LNCaP clone FGC (cell line): Measurements from ENCODE around the gene GNG4.
A peak's percentile ranks its signal among the peaks of the same experiment; 100 is the strongest.

ENCODE experiments used
- DNase-seq: peaks from one replicate; pipeline ENCODE4 v3.0.0-alpha.2; 2011; ENCODE audit warnings: low read depth
- H3K4me3 ChIP-seq: 2 replicates; pipeline ENCODE4 v1.5.1; 2011; ENCODE audit warnings: mild to moderate bottlenecking, low read depth, low read length, control low read depth
- CTCF ChIP-seq: IDR thresholded peaks from 2 replicates; pipeline ENCODE4 v1.5.1; 2012; ENCODE audit warnings: mild to moderate bottlenecking; ENCODE audit not compliant: control insufficient read depth, insufficient read depth; ENCODE audit errors: extremely low read depth

Gene GNG4

GRCh38 chr1:235649368-235650163 is at the start of gene GNG4:
Gene GNG4 (minus strand): TSS chr1:235649784. CDS start chr1:235583838, 65,946 bp downstream.
- H3K4me3 ChIP-seq: peak within 1 kb of the TSS; percentile 50
- no peak for TF ChIP-seq CTCF
- no peak for DNase-seq

DNA sequence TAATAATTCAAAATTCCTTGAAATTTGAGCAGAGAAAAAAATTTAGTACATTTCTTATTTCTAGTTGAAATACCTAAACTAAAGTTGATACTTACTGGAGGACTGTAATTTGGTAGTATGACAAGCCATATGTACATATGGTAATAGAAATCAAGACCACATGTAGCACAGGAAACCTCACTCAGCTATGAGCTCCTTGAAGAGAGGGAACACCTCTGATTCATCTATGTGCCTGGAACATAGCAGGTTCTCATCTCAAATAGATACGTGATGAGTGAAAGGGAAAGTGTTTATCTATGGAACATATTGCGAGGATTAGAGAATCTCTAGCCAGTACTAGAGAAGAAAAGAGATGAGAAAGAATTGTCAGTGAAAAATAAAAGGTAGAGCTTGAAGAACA is 47.9 kb upstream of the GNG4 start:
- no peak for DNase-seq
- no peak overlapping the region for H3K4me3 ChIP-seq
- TF ChIP-seq CTCF: no peak

DNA sequence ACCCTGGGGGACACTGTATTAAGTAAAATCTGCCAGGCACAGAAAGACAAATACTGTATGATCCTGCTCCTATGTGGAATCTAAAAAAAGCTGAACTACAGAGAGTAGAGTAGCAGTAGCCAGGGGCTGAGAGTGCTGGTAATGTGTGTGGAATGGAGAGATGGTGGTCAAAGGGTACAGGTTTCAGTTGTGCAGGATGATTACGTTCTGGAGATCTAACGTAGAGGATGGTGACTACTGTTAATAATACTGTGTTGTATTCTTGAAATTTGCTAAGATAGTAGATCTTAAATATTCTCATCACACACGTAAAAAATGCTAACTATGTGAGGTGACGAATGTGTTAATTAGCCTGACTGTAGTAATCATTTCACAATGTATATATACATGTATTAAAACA is 39.8 kb upstream of the GNG4 start:
- TF ChIP-seq CTCF: no peak
- H3K4me3 ChIP-seq: no peak overlapping the region
- no peak for DNase-seq

DNA sequence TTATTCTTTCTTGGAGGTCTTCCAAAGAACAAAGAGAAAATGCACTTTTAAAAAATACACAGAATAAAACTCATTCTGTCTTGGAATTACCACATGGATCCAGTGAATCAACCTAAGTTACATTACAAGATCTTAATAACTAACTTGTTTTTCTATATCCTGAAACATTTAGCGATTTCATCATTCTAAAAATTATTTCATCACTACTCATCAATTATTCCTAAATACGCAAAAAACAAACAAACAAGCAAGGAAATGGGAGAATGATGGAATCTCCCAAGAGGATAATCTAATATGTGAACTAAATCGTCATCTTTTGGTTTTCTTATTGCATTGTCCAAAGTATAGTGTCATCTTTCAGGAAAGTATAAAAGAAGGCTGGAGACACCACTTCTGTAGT is 38.5 kb upstream of the GNG4 start:
- H3K4me3 ChIP-seq: no peak overlapping the region
- no peak for DNase-seq
- TF ChIP-seq CTCF: no peak

GRCh38 chr1:235683653-235684052 is 34.1 kb upstream of the GNG4 start:
- H3K4me3 ChIP-seq: no peak overlapping the region
- DNase-seq: peak; percentile 13
- TF ChIP-seq CTCF: no peak

GRCh38 chr1:235682216-235682615 is 32.6 kb upstream of the GNG4 start:
- DNase-seq: no peak
- TF ChIP-seq CTCF: no peak
- no peak overlapping the region for H3K4me3 ChIP-seq

- no peak for TF ChIP-seq CTCF
- DNase-seq: peak; percentile 21
- H3K4me3 ChIP-seq: no peak overlapping the region
Observed at GRCh38 chr1:235679644-235680043, 30.1 kb upstream of the GNG4 start.
